Common myeloid progenitor, CD34-positive (primary cell): ENCODE measurements around the gene TRPM7.

ENCODE experiments used
- CTCF ChIA-PET: fragments of 350-600 bp; sonication (Branson Sonifier 250); formaldehyde crosslinking; loops from one replicate; lab custom pipeline; 2021; ENCODE audit warnings: antibody characterized with exemption; lab: Charles Lee
- POLR2A ChIA-PET: fragments of 350-600 bp; sonication (Branson Sonifier 250); formaldehyde crosslinking; loops from one replicate; lab custom pipeline; 2021; ENCODE audit warnings: antibody characterized with exemption; lab: Charles Lee
- DNase-seq, 3 donors: peaks; one replicate each; pipeline versions ENCODE4 v3.0.0 to v3.0.0-alpha.2; 2013
- H3K27ac ChIP-seq, 2 experiments: 1 replicate in 1 of 2; 2 replicates in 1 of 2; pipeline ENCODE4 v1.7.0; 2013; ENCODE audit warnings: inconsistent platforms in 2 of 2, low read length in 2 of 2, mild to moderate bottlenecking in 2 of 2, low read depth in 1 of 2, moderate library complexity in 1 of 2; ENCODE audit not compliant: severe bottlenecking in 2 of 2, insufficient read depth in 1 of 2, poor library complexity in 1 of 2
- H3K27me3 ChIP-seq, 5 experiments: replicated peaks in 2 of 5; 1 replicate in 3 of 5; 2 replicates in 2 of 5; pipeline versions ENCODE4 v1.6.1 to v1.7.0; 2013; ENCODE audit warnings: low read length in 4 of 5, mild to moderate bottlenecking in 2 of 5, moderate library complexity in 2 of 5, inconsistent platforms in 1 of 5; ENCODE audit not compliant: insufficient read depth in 5 of 5, control insufficient read depth in 4 of 5
- H3K36me3 ChIP-seq, 4 experiments: 1 replicate in 2 of 4; 2 replicates in 2 of 4; pipeline versions ENCODE4 v1.6.1 to v1.7.0; 2013; ENCODE audit warnings: low read length in 3 of 4, control low read depth in 1 of 4, mild to moderate bottlenecking in 1 of 4; ENCODE audit not compliant: control insufficient read depth in 4 of 4, insufficient read depth in 4 of 4
- H3K4me1 ChIP-seq, 4 experiments: 1 replicate in 3 of 4; 2 replicates in 1 of 4; pipeline versions ENCODE4 v1.6.1 to v1.7.1; 2013; ENCODE audit warnings: low read length in 3 of 4, mild to moderate bottlenecking in 3 of 4, control low read depth in 1 of 4, inconsistent platforms in 1 of 4, moderate library complexity in 1 of 4; ENCODE audit not compliant: control insufficient read depth in 4 of 4, insufficient read depth in 4 of 4; ENCODE audit errors: control extremely low read depth in 1 of 4
- H3K4me3 ChIP-seq, 7 experiments: 1 replicate in 4 of 7; 2 replicates in 3 of 7; pipeline versions ENCODE4 v1.5.1 to v1.7.0; 2013; ENCODE audit warnings: mild to moderate bottlenecking in 7 of 7, low read length in 6 of 7, moderate library complexity in 6 of 7, inconsistent platforms in 2 of 7, low read depth in 2 of 7, control low read depth in 1 of 7; ENCODE audit not compliant: insufficient read depth in 4 of 7, control insufficient read depth in 1 of 7; ENCODE audit errors: extremely low read depth in 1 of 7
- H3K9me3 ChIP-seq, 5 experiments: 1 replicate in 4 of 5; 2 replicates in 1 of 5; pipeline versions ENCODE4 v1.6.1 to v1.7.1; 2013; ENCODE audit warnings: low read length in 4 of 5, mild to moderate bottlenecking in 2 of 5, inconsistent platforms in 1 of 5, low read depth in 1 of 5, moderate library complexity in 1 of 5; ENCODE audit not compliant: control insufficient read depth in 4 of 5, insufficient read depth in 2 of 5; ENCODE audit errors: control extremely low read depth in 1 of 5
- WGBS: methylation state at CpG from one replicate; pipeline ENCODE4 v1.1.5; 2013; ENCODE audit not compliant: insufficient coverage; 5-methylcytosine and 5-hydroxymethylcytosine counted together

Gene TRPM7

GRCh38 chr15:50685976-50686468 is 575 bp downstream of the TRPM7 start:
- peak overlapping the region; percentile 87 to 93 for H3K27ac ChIP-seq
- WGBS, result 0% methylated on average over 30 of the region's 30 CpGs
- ChIA-PET POLR2A (interaction anchor here (1.0 to 1.2 kb wide), 2 partner anchors 14 to 331 kb away, joined by 3 to 4 read pairs; partner anchors contain the start of gene GABPB1), CTCF (interaction anchor here (2.3 kb wide), 1 partner anchor 10 kb away, joined by 9 read pairs; no protein-coding TSS in a partner anchor)
- H3K4me1 ChIP-seq, result peaks cover 4 to 31% (median 25%) of the 10 kb centered on the region in 4 experiments
- peak; percentile 44 to 83 (median 80) for DNase-seq
- H3K4me3 ChIP-seq, result peak overlapping the region; percentile 57 to 99 (median 96)
- no peaks in the 10 kb centered on the region for H3K27me3 ChIP-seq
- H3K36me3 ChIP-seq, result peaks cover 0 to 12% (median 5%) of the 10 kb centered on the region in 4 experiments
- no peaks in the 10 kb centered on the region for H3K9me3 ChIP-seq

DNA sequence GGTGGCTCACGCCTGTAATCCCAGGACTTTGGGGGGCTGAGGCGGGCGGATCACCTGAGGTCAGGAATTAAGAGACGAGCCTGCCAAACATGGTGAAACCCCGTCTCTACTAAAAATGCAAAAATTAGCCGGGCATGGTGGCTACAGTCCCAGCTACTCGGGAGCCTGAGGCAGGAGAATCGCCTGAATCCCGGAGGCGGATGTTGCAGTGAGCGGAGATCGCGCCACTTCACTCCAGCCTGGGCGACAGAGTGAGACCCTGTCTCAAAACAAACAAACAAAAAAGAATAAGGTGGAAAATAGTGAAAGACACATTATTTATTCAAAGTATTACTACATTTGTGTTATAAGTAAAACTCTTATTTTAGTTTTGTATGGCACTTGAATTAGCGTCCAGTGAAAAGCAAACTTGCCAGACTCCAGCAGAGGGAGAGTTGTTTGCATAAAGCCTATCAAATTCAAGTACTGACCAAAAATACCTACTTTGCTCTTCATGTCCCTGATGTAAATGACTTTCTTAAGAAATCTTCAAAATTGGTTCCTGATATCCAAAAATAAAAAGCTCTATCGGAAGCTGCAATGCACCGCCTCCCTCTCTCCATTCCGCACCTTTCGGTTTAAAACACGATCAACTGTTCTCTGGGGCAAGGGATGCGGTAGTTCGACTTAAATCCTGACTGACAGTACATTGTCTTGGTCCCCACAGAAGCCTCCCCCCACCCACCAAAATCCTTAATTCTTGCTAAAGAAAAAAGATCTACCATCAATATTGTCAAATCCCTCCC is 1.2 kb downstream of the TRPM7 start:
- Histone ChIP-seq H3K27me3 (no peaks in the 10 kb centered on the region), H3K4me1 (peaks cover 4 to 31% (median 25%) of the 10 kb centered on the region in 4 experiments), H3K9me3 (no peaks in the 10 kb centered on the region), H3K4me3 (peak overlapping the region; percentile 57 to 99 (median 96)), H3K27ac (peak overlapping the region; percentile 87 to 93), H3K36me3 (peaks cover 0 to 12% (median 5%) of the 10 kb centered on the region in 4 experiments)
- WGBS, result 49% methylated on average over 13 of the region's 22 CpGs
- DNase-seq, result peak in 2 of 3 donors; percentile 7 to 21
- ChIA-PET POLR2A (no interaction called here), CTCF (interaction anchor here (2.3 kb wide), 1 partner anchor 9 kb away, joined by 9 read pairs; no protein-coding TSS in a partner anchor)

GRCh38 chr15:50681467-50681866 is 5.1 kb downstream of the TRPM7 start:
- CTCF ChIA-PET, result interaction anchor here (1.3 kb wide), 1 partner anchor 40 kb away, joined by 3 read pairs; no protein-coding TSS in a partner anchor
- Histone ChIP-seq H3K36me3 (peaks cover 0 to 18% (median 5%) of the 10 kb centered on the region in 4 experiments), H3K27me3 (no peaks in the 10 kb centered on the region), H3K27ac (no peak overlapping the region), H3K4me3 (no peak overlapping the region), H3K9me3 (no peaks in the 10 kb centered on the region), H3K4me1 (peaks cover 4 to 19% (median 16%) of the 10 kb centered on the region in 4 experiments)
- no peak for DNase-seq
- POLR2A ChIA-PET, result no interaction called here

GRCh38 chr15:50676799-50677483 is 9.7 kb downstream of the TRPM7 start:
- no peaks in the 10 kb centered on the region for H3K4me1 ChIP-seq
- H3K4me3 ChIP-seq, result no peak overlapping the region
- peak overlapping the region in 1 of 2 experiments; percentile 34 for H3K27ac ChIP-seq
- CTCF ChIA-PET, result interaction anchor here (0.9 to 2.5 kb wide), 10 partner anchors 9 to 239 kb away, joined by 3 to 9 read pairs (median 4); partner anchors contain the start of gene TRPM7
- DNase-seq, result no peak
- POLR2A ChIA-PET, result no interaction called here
- H3K36me3 ChIP-seq, result peaks cover 0 to 24% (median 5%) of the 10 kb centered on the region in 4 experiments
- no peaks in the 10 kb centered on the region for H3K9me3 ChIP-seq
- no peaks in the 10 kb centered on the region for H3K27me3 ChIP-seq
- no CpG with 5 or more reads among the region's 6 CpGs for WGBS

DNA sequence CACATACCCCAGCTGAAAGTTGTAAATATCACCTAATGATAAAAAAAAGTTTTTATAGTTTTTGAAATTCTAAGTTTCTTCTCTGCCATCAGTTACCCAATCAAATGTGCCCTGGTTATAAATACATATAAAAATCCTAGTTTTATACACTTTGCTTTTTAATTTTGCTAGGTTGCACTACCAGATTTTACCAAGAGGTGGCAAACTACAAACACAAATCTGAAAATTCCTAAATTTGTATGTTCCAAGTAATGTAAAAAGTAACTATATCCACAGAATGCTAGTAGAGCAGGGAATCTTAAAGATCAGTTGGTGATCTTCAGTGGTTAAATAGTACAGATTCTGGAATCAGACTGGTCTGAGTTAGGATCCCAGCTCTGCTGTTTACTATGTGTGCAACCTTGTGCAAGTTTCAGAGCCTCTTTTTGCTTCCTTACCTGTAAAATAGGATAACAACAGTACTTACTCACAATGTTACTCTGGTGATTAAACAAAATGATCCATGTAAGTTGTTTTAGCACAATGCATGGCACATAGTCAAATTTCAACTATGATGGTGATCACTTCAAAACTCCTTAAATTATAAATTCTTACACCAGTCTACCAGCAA is 11.0 kb downstream of the TRPM7 start:
- Histone ChIP-seq H3K27ac (no peak overlapping the region), H3K4me3 (no peak overlapping the region), H3K27me3 (no peaks in the 10 kb centered on the region), H3K4me1 (no peaks in the 10 kb centered on the region), H3K9me3 (no peaks in the 10 kb centered on the region), H3K36me3 (peaks cover 0 to 24% (median 4%) of the 10 kb centered on the region in 4 experiments)
- POLR2A ChIA-PET, result no interaction called here
- DNase-seq, result peak; percentile 51 to 67 (median 58)
- CTCF ChIA-PET, result interaction anchor here (0.6 to 2.5 kb wide), 13 partner anchors 8 to 240 kb away, joined by 3 to 9 read pairs (median 4); partner anchors contain the start of gene TRPM7

DNA sequence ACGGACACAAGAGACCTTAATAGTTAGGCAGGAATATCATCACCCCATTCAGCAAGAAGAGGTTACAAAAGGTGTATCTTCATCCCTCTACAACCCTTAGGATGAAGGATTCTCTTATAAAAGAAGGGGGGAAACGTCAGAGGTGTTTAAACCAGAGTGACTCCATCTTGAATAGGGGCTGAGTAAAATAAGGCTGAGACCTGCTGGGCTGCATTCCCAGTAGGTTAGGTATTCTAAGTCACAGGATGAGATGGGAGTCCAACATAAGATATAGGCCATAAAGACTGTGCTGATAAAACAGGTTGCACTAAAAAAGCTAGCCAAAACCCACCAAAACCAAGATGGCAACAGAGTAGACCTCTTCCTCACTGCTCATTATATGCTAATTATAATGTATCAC is 16.5 kb downstream of the TRPM7 start:
- WGBS, result 100% methylated on average over 1 of the region's 2 CpGs
- ChIA-PET POLR2A (no interaction called here), CTCF (no interaction called here)
- Histone ChIP-seq H3K4me3 (no peak overlapping the region), H3K27ac (peak overlapping the region in 1 of 2 experiments; percentile 34), H3K27me3 (no peaks in the 10 kb centered on the region), H3K4me1 (no peaks in the 10 kb centered on the region), H3K36me3 (peaks cover 0 to 15% (median 7%) of the 10 kb centered on the region in 4 experiments), H3K9me3 (no peaks in the 10 kb centered on the region)
- DNase-seq, result no peak
